Raji (cell line): ENCODE data around the gene DDI2.

Experiments used
- POLR2A ChIP-seq: IDR thresholded peaks from 2 replicates; pipeline ENCODE4 v1.6.1; 2011; ENCODE audit warnings: low read depth, low read length, control low read depth; ENCODE audit not compliant: insufficient read depth

Gene DDI2

GRCh38 chr1:15622712-15623373, 5.6 kb downstream of the DDI2 start:
- TF ChIP-seq POLR2A = no peak

GRCh38 chr1:15623435-15623834, 6.2 kb downstream of the DDI2 start:
- no peak for TF ChIP-seq POLR2A

- no peak for TF ChIP-seq POLR2A
Observed at GRCh38 chr1:15624133-15624714, 7.0 kb downstream of the DDI2 start.

GRCh38 chr1:15625056-15625917, 8.0 kb downstream of the DDI2 start:
- TF ChIP-seq POLR2A = no peak

- no peak for TF ChIP-seq POLR2A
Observed at GRCh38 chr1:15626269-15626950, 9.2 kb downstream of the DDI2 start.

GRCh38 chr1:15627343-15627988, 10.2 kb downstream of the DDI2 start:
- TF ChIP-seq POLR2A = no peak

- TF ChIP-seq POLR2A = no peak
Observed at GRCh38 chr1:15628003-15628402, 10.7 kb downstream of the DDI2 start.

- TF ChIP-seq POLR2A = no peak
Observed at GRCh38 chr1:15633756-15634420, 16.6 kb downstream of the DDI2 start.

- TF ChIP-seq POLR2A = no peak
Observed at GRCh38 chr1:15636436-15636835, 19.2 kb downstream of the DDI2 start.

- no peak for TF ChIP-seq POLR2A
Observed at GRCh38 chr1:15637826-15638225, 20.6 kb downstream of the DDI2 start.

- no peak for TF ChIP-seq POLR2A
Observed at GRCh38 chr1:15639262-15639661, 22.0 kb downstream of the DDI2 start.

GRCh38 chr1:15639931-15640330, 22.7 kb downstream of the DDI2 start:
- TF ChIP-seq POLR2A = no peak

GRCh38 chr1:15640667-15641066, 23.4 kb downstream of the DDI2 start:
- no peak for TF ChIP-seq POLR2A

GRCh38 chr1:15649937-15650336, 32.7 kb downstream of the DDI2 start:
- no peak for TF ChIP-seq POLR2A
